Endothelial cell of umbilical vein (primary cell): Measurements from ENCODE around the gene NUDT14. TPM values are rescaled to one million over a fixed set of nuclear protein-coding genes. Genes with fewer than 3 reads are reported as not detected.

Source experiments
- BruUV-seq: library from RNA; stranded (reverse); fragments of 400-500 nt; replicated peaks from 2 replicates; lab custom pipeline; 2021; lab: Mats Ljungman, UMichigan
- CTCF ChIA-PET: fragments of 300-600, 350-600 bp; sonication (Branson Sonifier 250); formaldehyde crosslinking; loops from one replicate; lab custom pipeline; 2021; ENCODE audit warnings: antibody characterized with exemption, inconsistent platforms; lab: Charles Lee
- POLR2A ChIA-PET: fragments of 300-600, 350-600 bp; sonication (Branson Sonifier 250); formaldehyde crosslinking; loops from one replicate; lab custom pipeline; 2021; ENCODE audit warnings: antibody characterized with exemption, inconsistent platforms; lab: Charles Lee
- DNase-seq: peaks from one replicate; pipeline ENCODE4 v3.0.0-alpha.2; 2011; ENCODE audit warnings: low read depth, low spot score
- FAIRE-seq: peaks from 2 replicates; lab custom pipeline; 2011; peaks lifted over from hg19 to GRCh38; lab: Jason Lieb, UNC
- H2AFZ ChIP-seq: 2 replicates; pipeline ENCODE4 v1.6.0; 2012; ENCODE audit warnings: low read depth, low read length, control low read depth, inconsistent platforms
- H3K27ac ChIP-seq: 2 replicates; pipeline ENCODE4 v1.5.1; 2011; ENCODE audit warnings: low read depth, mild to moderate bottlenecking, control low read depth, low read length, moderate library complexity; ENCODE audit not compliant: insufficient read depth
- H3K27me3 ChIP-seq, 2 experiments: 2 replicates each; pipeline versions ENCODE4 v1.6.0 to v1.6.1; 2011; ENCODE audit warnings: low read length in 2 of 2, mixed read lengths in 1 of 2; ENCODE audit not compliant: control insufficient read depth in 2 of 2, insufficient read depth in 2 of 2
- H3K36me3 ChIP-seq, 2 experiments: 2 replicates in 1 of 2; 3 replicates in 1 of 2; pipeline ENCODE4 v1.5.1; 2011; ENCODE audit warnings: low read length in 2 of 2, mild to moderate bottlenecking in 1 of 2, moderate library complexity in 1 of 2; ENCODE audit not compliant: control insufficient read depth in 2 of 2, insufficient read depth in 2 of 2; ENCODE audit errors: extremely low read depth in 1 of 2
- H3K4me1 ChIP-seq: 3 replicates; pipeline ENCODE4 v1.5.1; 2011; ENCODE audit warnings: mild to moderate bottlenecking, low read length; ENCODE audit not compliant: control insufficient read depth, insufficient read depth; ENCODE audit errors: extremely low read depth
- H3K4me2 ChIP-seq: 2 replicates; pipeline ENCODE4 v1.6.1; 2011; ENCODE audit warnings: low read length, control low read depth, mixed read lengths; ENCODE audit not compliant: insufficient read depth
- H3K4me3 ChIP-seq, 3 experiments: fragments of 200-600 bp in 1 of 3; sonication (generic), shearing (Covaris generic) in 1 of 3; replicated peaks in 1 of 3; 2 replicates each; pipeline ENCODE4 v1.5.1; 2011 to 2016; ENCODE audit warnings: control low read depth in 3 of 3, low read length in 3 of 3, mild to moderate bottlenecking in 2 of 3, inconsistent platforms in 1 of 3, low read depth in 1 of 3, moderate library complexity in 1 of 3; ENCODE audit not compliant: insufficient read depth in 1 of 3
- H3K79me2 ChIP-seq: 2 replicates; pipeline ENCODE4 v1.6.0; 2012; ENCODE audit warnings: low read length, inconsistent platforms; ENCODE audit not compliant: control insufficient read depth, insufficient read depth
- H3K9ac ChIP-seq: replicated peaks from 2 replicates; pipeline ENCODE3; 2011; ENCODE audit warnings: low read length, control low read depth; ENCODE audit not compliant: insufficient read depth; ENCODE audit errors: extremely low read depth
- H3K9me1 ChIP-seq: replicated peaks from 3 replicates; pipeline ENCODE4 v1.6.0; 2011; ENCODE audit warnings: mild to moderate bottlenecking, low read length; ENCODE audit not compliant: control insufficient read depth, insufficient read depth; ENCODE audit errors: extremely low read depth
- H3K9me3 ChIP-seq: replicated peaks from 2 replicates; pipeline ENCODE4 v1.5.1; 2012; ENCODE audit warnings: low read length, inconsistent platforms; ENCODE audit not compliant: control insufficient read depth, insufficient read depth
- H4K20me1 ChIP-seq: replicated peaks from 2 replicates; pipeline ENCODE3; 2011; ENCODE audit warnings: mild to moderate bottlenecking, low read length; ENCODE audit not compliant: control insufficient read depth, insufficient read depth; ENCODE audit errors: extremely low read depth
- EZH2 ChIP-seq: IDR thresholded peaks from 2 replicates; pipeline ENCODE4 v1.6.1; 2012; ENCODE audit warnings: borderline replicate concordance, low read depth, mild to moderate bottlenecking, moderate library complexity, low read length, inconsistent platforms; ENCODE audit not compliant: severe bottlenecking
- FOS ChIP-seq: IDR thresholded peaks from 2 replicates; pipeline ENCODE4 v1.6.1; 2011; ENCODE audit warnings: mild to moderate bottlenecking, low read length, moderate library complexity, borderline replicate concordance; ENCODE audit not compliant: insufficient read depth
- GATA2 ChIP-seq: IDR thresholded peaks from 2 replicates; pipeline ENCODE4 v1.7.0; 2011; ENCODE audit warnings: low read depth, mild to moderate bottlenecking, moderate library complexity, mixed read lengths, low read length; ENCODE audit not compliant: insufficient read length, insufficient read depth
- JUN ChIP-seq: IDR thresholded peaks from 2 replicates; pipeline ENCODE4 v1.6.1; 2011; ENCODE audit warnings: borderline replicate concordance, low read depth; ENCODE audit not compliant: insufficient read length, insufficient read depth
- MYC ChIP-seq: IDR thresholded peaks from one replicate; pipeline ENCODE4 v1.6.1; 2011; ENCODE audit warnings: mild to moderate bottlenecking, low read depth, low read length
- POLR2A ChIP-seq: IDR thresholded peaks from 2 replicates; pipeline ENCODE4 v1.6.1; 2012; ENCODE audit warnings: low read depth, mild to moderate bottlenecking, control low read depth, low read length
- POLR2AphosphoS5 ChIP-seq: IDR thresholded peaks from 2 replicates; pipeline ENCODE4 v1.6.1; 2012; ENCODE audit warnings: low read depth, mild to moderate bottlenecking, control low read depth, low read length, moderate library complexity; ENCODE audit not compliant: insufficient read depth
- dilution Hi-C: fragments of 300-500 bp; cut with MboI; formaldehyde crosslinking; loops from one replicate; pipeline ENCODE4 v1.15.0; 2019; ENCODE audit warnings: low sequenced_read_pairs; ENCODE audit not compliant: extremely low pct_ligation_motif_present
- intact Hi-C: fragments of 100-400 bp; cut with micrococcal nuclease; formaldehyde crosslinking; loops from one replicate; pipeline ENCODE4 v1.10.0; 2022
- polyA plus RNA-seq, 4 experiments: library from polyadenylated mRNA; depleted of rRNA in 3 of 4; stranded (reverse) in 3 of 4; unstranded in 1 of 4; fragments of >200 nt; gene quantifications; 2 replicates each; pipeline versions ENCODE4 v1.2.1 to v1.2.3, GENCODE V29; 2011 to 2012; ENCODE audit warnings: missing spikeins in 1 of 4
- total RNA-seq: library from RNA; stranded (reverse); gene quantifications from 2 replicates; pipeline ENCODE4 v1.2.3, GENCODE V29; 2021
- TF ChIP-seq, protein P1 (sequence below): IDR thresholded peaks from 2 replicates; pipeline ENCODE4 v1.6.1; 2011; ENCODE audit not compliant: insufficient read depth, insufficient read length
- TF ChIP-seq, protein P2 (sequence below), 2 donors: IDR thresholded peaks; 1 replicate in 1 of 2; 2 replicates in 1 of 2; pipeline ENCODE4 v1.5.1; 2011; ENCODE audit warnings: low read length in 2 of 2, mild to moderate bottlenecking in 2 of 2, moderate library complexity in 2 of 2, control low read depth in 1 of 2, inconsistent platforms in 1 of 2, low read depth in 1 of 2; ENCODE audit not compliant: insufficient read depth in 1 of 2; ENCODE audit errors: extremely low read depth in 1 of 2

The NUDT14 gene
- total and polyA plus RNA-seq, 2 donors (not counting 3 experiments of a cell fraction or from before 2014, with no cell fraction given): 97.7 to 103 TPM

DNA sequence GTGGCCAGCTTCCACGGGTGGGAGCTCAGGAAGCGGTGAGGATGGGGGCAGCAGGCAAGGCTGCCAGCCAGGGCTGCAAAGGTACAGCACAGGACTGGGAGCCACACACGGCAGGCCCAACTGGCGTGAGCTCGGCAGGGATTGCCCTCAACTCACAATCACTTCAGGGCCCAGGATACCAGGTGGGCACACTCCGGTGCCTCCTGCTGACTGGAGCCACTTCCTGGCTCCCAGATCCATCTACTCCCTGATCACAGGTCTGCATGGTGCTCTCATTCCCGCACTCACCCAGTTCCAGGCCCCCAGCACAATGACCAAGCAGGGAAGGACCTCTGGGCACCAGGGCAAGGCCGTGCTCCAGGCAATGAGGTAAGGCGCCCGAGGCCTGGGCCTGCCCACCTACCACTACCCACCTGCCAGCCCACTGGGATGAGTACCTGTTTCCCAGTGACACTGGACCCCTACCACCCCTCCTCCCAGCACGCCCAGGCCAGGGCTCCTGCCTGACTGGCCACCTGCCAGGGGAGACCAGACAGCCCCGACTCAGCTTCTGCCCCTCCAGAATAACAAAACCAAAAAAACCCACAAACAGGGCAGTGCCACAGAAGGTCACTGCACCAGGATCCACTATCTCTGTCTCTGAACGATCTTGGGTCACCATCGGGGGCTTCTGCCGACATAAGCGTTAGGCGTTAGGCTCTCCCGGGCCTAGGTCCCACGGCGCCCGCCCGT lies 14.4 kb downstream of the NUDT14 start:
- Histone ChIP-seq H4K20me1 (no peaks in the 10 kb centered on the region), H3K9ac (peak overlapping the region; percentile 58), H3K36me3 (peaks cover 0 to 3% of the 10 kb centered on the region in 2 experiments), H3K27ac (no peak overlapping the region), H3K4me2 (peak overlapping the region; percentile 70), H3K4me1 (peaks cover 35% of the 10 kb centered on the region), H3K9me3 (no peaks in the 10 kb centered on the region), H3K79me2 (peaks cover 60% of the 10 kb centered on the region), H3K9me1 (no peaks in the 10 kb centered on the region), H3K27me3 (no peaks in the 10 kb centered on the region), H2AFZ (peak overlapping the region; percentile 6), H3K4me3 (peak overlapping the region in 2 of 3 experiments; percentile 60 to 71)
- CTCF ChIA-PET: interaction anchor here (1.1 to 1.6 kb wide), 3 partner anchors 13 to 77 kb away, joined by 3 read pairs; no protein-coding TSS in a partner anchor
- dilution Hi-C loops (no loop called here), intact Hi-C loops (loop anchor here (5.0 to 10.0 kb wide), 2 partner anchors 78 to 194 kb away; partner anchors contain the start of gene BTBD6)
- no peak for FAIRE-seq
- no peak for TF ChIP-seq FOS
- no peak for TF ChIP-seq GATA2
- no peak for TF ChIP-seq MYC
- no peak for TF ChIP-seq EZH2
- TF ChIP-seq, protein P1, sequence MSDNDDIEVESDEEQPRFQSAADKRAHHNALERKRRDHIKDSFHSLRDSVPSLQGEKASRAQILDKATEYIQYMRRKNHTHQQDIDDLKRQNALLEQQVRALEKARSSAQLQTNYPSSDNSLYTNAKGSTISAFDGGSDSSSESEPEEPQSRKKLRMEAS: no peak
- TF ChIP-seq JUN: no peak
- TF ChIP-seq POLR2A: no peak
- TF ChIP-seq, protein P2, sequence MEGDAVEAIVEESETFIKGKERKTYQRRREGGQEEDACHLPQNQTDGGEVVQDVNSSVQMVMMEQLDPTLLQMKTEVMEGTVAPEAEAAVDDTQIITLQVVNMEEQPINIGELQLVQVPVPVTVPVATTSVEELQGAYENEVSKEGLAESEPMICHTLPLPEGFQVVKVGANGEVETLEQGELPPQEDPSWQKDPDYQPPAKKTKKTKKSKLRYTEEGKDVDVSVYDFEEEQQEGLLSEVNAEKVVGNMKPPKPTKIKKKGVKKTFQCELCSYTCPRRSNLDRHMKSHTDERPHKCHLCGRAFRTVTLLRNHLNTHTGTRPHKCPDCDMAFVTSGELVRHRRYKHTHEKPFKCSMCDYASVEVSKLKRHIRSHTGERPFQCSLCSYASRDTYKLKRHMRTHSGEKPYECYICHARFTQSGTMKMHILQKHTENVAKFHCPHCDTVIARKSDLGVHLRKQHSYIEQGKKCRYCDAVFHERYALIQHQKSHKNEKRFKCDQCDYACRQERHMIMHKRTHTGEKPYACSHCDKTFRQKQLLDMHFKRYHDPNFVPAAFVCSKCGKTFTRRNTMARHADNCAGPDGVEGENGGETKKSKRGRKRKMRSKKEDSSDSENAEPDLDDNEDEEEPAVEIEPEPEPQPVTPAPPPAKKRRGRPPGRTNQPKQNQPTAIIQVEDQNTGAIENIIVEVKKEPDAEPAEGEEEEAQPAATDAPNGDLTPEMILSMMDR (IDR thresholded peaks at IDR 0.05; ENCODE audit: extremely low read depth in 1 of 2, insufficient read depth in 1 of 2, low read depth in 1 of 2, low read length in 2 of 2): no peak
- TF ChIP-seq POLR2AphosphoS5: no peak
- POLR2A ChIA-PET: no interaction called here
- DNase-seq: no peak
- no TSS peak for BruUV-seq
